Measurements from ENCODE around the gene ATAD2B. TPM values are rescaled to one million over a fixed set of nuclear protein-coding genes. Genes with fewer than 3 reads are reported as not detected.

The ATAD2B gene
- total RNA-seq, 1 experiment from 2014 or later = 28.5 TPM

- H3K4me1 ChIP-seq (ENCODE audit: insufficient read depth, low read length, poor library complexity, severe bottlenecking) = no peaks in the 10 kb centered on the region
- BruUV-seq (replicated peaks) = no TSS peak
- no peaks in the 10 kb centered on the region for H3K9me3 ChIP-seq (ENCODE audit: low read depth, low read length, poor library complexity, severe bottlenecking)
- POLR2A ChIA-PET (ENCODE audit: low non-redundant PET) = no interaction called here
- intact Hi-C loops (cut with micrococcal nuclease; ENCODE audit: unreplicated experiment) = no loop called here
- no peak for DNase-seq (ENCODE audit: low spot score)
- TF ChIP-seq EZH2 (IDR thresholded peaks at IDR 0.05; ENCODE audit: borderline replicate concordance, low read depth, low read length, poor library complexity, severe bottlenecking) = no peak
- H3K4me3 ChIP-seq (ENCODE audit: low read depth, low read length, poor library complexity, severe bottlenecking) = no peak overlapping the region
- no peak overlapping the region for H3K27ac ChIP-seq (ENCODE audit: low read depth, low read length, poor library complexity, severe bottlenecking)
- H3K27me3 ChIP-seq (replicated peaks; ENCODE audit: insufficient read depth, low read depth, low read length, poor library complexity) = no peaks in the 10 kb centered on the region
- CTCF ChIA-PET = no interaction called here
- H3K36me3 ChIP-seq (ENCODE audit: insufficient read depth, low read length, poor library complexity, severe bottlenecking) = no peaks in the 10 kb centered on the region
These were observed 123.5 kb downstream of the ATAD2B start for GRCh38 chr2:23803264-23803964.

- Histone ChIP-seq H3K36me3 (ENCODE audit: insufficient read depth, low read length, poor library complexity, severe bottlenecking) (no peaks in the 10 kb centered on the region), H3K4me3 (ENCODE audit: low read depth, low read length, poor library complexity, severe bottlenecking) (no peak overlapping the region), H3K4me1 (ENCODE audit: insufficient read depth, low read length, poor library complexity, severe bottlenecking) (no peaks in the 10 kb centered on the region), H3K27ac (ENCODE audit: low read depth, low read length, poor library complexity, severe bottlenecking) (no peak overlapping the region), H3K27me3 (replicated peaks; ENCODE audit: insufficient read depth, low read depth, low read length, poor library complexity) (no peaks in the 10 kb centered on the region), H3K9me3 (ENCODE audit: low read depth, low read length, poor library complexity, severe bottlenecking) (no peaks in the 10 kb centered on the region)
- intact Hi-C loops (cut with micrococcal nuclease; ENCODE audit: unreplicated experiment) = no loop called here
- DNase-seq (ENCODE audit: low spot score) = no peak
- TF ChIP-seq EZH2 (IDR thresholded peaks at IDR 0.05; ENCODE audit: borderline replicate concordance, low read depth, low read length, poor library complexity, severe bottlenecking) (no peak), CTCF (conservative IDR thresholded peaks at IDR 0.05; ENCODE audit: low read depth, low read length) (no peak)
- ChIA-PET CTCF (no interaction called here), POLR2A (ENCODE audit: low non-redundant PET) (no interaction called here)
- no TSS peak for BruUV-seq (replicated peaks)
These were observed 125.5 kb downstream of the ATAD2B start for GRCh38 chr2:23801396-23801795.

- H3K4me3 ChIP-seq (ENCODE audit: low read depth, low read length, poor library complexity, severe bottlenecking) = no peak overlapping the region
- no peaks in the 10 kb centered on the region for H3K9me3 ChIP-seq (ENCODE audit: low read depth, low read length, poor library complexity, severe bottlenecking)
- no peaks in the 10 kb centered on the region for H3K36me3 ChIP-seq (ENCODE audit: insufficient read depth, low read length, poor library complexity, severe bottlenecking)
- BruUV-seq (replicated peaks) = no TSS peak
- DNase-seq (ENCODE audit: low spot score) = no peak
- H3K27ac ChIP-seq (ENCODE audit: low read depth, low read length, poor library complexity, severe bottlenecking) = no peak overlapping the region
- CTCF ChIA-PET = no interaction called here
- no peak for TF ChIP-seq EZH2 (IDR thresholded peaks at IDR 0.05; ENCODE audit: borderline replicate concordance, low read depth, low read length, poor library complexity, severe bottlenecking)
- TF ChIP-seq CTCF (conservative IDR thresholded peaks at IDR 0.05; ENCODE audit: low read depth, low read length) = no peak
- POLR2A ChIA-PET (ENCODE audit: low non-redundant PET) = no interaction called here
- no peaks in the 10 kb centered on the region for H3K27me3 ChIP-seq (replicated peaks; ENCODE audit: insufficient read depth, low read depth, low read length, poor library complexity)
- intact Hi-C loops (cut with micrococcal nuclease; ENCODE audit: unreplicated experiment) = no loop called here
- H3K4me1 ChIP-seq (ENCODE audit: insufficient read depth, low read length, poor library complexity, severe bottlenecking) = peaks cover 10% of the 10 kb centered on the region
These were observed 132.7 kb downstream of the ATAD2B start for GRCh38 chr2:23794234-23794633.

GRCh38 chr2:23793476-23793875 lies 133.4 kb downstream of the ATAD2B start:
- no peak for TF ChIP-seq EZH2 (IDR thresholded peaks at IDR 0.05; ENCODE audit: borderline replicate concordance, low read depth, low read length, poor library complexity, severe bottlenecking)
- no peak for TF ChIP-seq CTCF (conservative IDR thresholded peaks at IDR 0.05; ENCODE audit: low read depth, low read length)
- ChIA-PET POLR2A (ENCODE audit: low non-redundant PET) (no interaction called here), CTCF (no interaction called here)
- Histone ChIP-seq H3K27ac (ENCODE audit: low read depth, low read length, poor library complexity, severe bottlenecking) (no peak overlapping the region), H3K9me3 (ENCODE audit: low read depth, low read length, poor library complexity, severe bottlenecking) (no peaks in the 10 kb centered on the region), H3K4me3 (ENCODE audit: low read depth, low read length, poor library complexity, severe bottlenecking) (no peak overlapping the region), H3K27me3 (replicated peaks; ENCODE audit: insufficient read depth, low read depth, low read length, poor library complexity) (no peaks in the 10 kb centered on the region), H3K4me1 (ENCODE audit: insufficient read depth, low read length, poor library complexity, severe bottlenecking) (peaks cover 10% of the 10 kb centered on the region), H3K36me3 (ENCODE audit: insufficient read depth, low read length, poor library complexity, severe bottlenecking) (no peaks in the 10 kb centered on the region)
- no peak for DNase-seq (ENCODE audit: low spot score)
- no TSS peak for BruUV-seq (replicated peaks)
- intact Hi-C loops (cut with micrococcal nuclease; ENCODE audit: unreplicated experiment) = no loop called here

Measured in A673 (cell line).